Brain pericyte (primary cell): ENCODE measurements around the gene ZNF215.
"Not testable (repeated sequence)": the region's sequence is repeated elsewhere in the genome, so short reads cannot be mapped to it uniquely, and the experiment has no call there.

Experiments
- DNase-seq: peaks from one replicate; pipeline ENCODE4 v3.0.0-alpha.2; 2012; ENCODE audit warnings: low read depth, low spot score

ZNF215 gene

GRCh38 chr11:6932145-6932544, 5.9 kb downstream of the ZNF215 start:
- DNase-seq = no peak

DNA sequence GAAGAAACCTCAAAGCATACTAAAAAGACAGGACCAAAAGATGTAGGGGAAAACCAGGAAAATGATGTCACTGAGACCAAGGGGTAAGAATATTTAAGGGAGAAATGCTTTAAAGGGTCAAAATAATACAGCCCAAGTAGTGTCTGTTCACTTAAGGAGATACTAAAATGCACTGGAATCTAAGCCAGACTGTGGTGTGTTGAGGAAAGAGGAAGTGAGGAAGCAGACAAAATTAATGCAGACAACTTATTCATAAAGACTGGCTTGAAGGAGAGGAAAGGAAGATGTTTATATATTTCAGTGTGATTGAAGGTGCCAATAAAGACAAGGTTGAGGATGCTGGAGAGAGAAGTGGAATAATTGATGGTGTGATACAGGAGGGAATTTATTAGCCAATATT, 15.7 kb downstream of the ZNF215 start:
- no peak for DNase-seq

DNA sequence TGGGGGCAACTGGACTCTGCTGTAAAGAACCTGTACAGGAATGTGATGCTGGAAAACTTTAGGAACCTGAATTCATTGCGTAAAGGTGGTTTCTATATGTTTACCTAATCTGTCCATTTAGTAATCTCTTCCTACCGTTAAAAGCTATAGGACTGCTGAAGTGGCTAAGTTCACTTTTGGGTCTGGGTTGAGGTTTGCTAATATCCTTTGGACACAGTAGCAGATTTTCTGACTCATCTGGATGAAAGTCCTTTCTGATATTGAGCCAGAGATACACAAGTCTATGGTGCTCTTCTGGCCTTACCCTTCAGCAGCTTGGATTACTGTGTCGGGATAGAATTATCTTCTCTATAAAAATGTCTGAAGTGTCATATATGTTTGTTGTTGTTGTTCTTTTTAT, 16.9 kb downstream of the ZNF215 start:
- DNase-seq = no peak

- DNase-seq = not testable (repeated sequence)
Observed at GRCh38 chr11:6954248-6954647, 28.0 kb downstream of the ZNF215 start.

DNA sequence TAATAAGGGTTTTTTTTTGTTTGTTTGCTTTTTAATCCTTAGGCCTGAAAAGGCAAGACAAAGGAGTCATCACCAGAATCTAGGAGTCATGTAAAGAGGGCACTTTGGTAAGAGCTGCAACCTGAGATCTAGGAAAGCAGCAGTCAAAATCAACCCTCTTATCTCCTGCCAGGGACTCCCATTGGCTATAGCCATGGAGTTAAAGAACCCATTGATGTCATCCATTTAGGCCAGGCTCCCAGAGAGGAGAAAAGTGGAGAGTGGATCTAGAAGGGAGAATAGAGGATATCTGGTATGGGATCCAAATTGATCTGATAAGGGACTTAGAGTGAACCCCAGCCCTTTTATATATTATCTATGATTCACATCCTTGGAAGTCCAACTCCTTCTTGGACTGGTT, 35.9 kb downstream of the ZNF215 start:
- no peak for DNase-seq

DNA sequence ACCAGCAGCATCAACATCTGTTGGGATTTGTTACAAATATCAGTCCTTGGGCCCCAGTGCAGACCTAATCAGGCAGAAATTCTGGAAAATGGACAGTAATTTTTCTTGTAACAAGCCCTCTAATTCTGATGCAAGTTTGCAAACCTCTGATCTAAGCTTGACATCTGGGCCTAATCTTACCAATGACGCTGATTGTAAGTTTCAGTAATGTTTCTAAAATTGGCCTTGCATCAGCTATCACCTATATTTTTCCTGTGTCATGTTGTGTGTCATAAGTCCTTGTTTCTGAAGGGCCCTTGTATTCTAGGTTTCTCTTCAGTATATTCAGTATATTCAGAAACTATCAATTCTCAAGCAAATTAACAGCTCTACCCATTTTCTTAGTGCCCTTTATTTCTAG, 36.4 kb downstream of the ZNF215 start:
- DNase-seq = no peak

DNA sequence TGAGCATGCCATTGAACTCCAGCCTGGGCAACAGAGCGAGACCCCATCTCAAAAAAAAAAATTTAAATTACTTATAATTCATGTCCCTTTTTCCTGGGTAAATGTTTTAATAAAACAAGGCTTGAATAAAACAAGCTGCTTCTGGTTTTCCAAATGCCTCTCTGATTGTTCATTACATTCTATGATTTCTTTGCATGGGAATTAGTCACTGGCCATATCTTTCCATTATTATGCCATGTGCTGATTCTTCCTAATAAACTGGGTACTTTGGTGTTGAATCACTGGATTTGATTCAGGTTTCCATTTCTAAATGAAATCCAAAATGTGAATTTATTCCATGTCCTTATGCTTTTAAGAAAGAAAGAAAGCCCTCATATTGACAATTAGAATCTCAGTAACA, 42.6 kb downstream of the ZNF215 start:
- DNase-seq = no peak

GRCh38 chr11:6969854-6970253, 43.6 kb downstream of the ZNF215 start:
- DNase-seq = peak; percentile 40

DNA sequence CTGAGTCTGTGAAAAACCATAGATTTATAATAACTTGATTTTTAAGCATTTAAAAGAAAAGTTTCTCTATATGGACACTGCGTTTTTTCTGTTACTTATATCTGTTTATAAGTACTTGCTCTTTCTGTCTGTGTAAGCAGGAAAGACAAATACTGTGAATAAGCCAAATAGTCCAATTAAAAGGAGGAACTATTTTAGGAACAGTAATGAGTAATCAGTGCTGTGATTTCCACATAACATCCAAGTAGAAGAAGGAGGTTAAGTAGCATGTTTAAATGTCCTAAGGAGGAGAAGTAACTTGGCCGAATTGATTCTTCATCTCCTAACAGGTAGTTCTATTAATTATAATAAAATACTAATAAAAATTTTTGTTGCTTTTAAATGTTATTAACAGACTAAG, 53.1 kb downstream of the ZNF215 start:
- DNase-seq = no peak

DNA sequence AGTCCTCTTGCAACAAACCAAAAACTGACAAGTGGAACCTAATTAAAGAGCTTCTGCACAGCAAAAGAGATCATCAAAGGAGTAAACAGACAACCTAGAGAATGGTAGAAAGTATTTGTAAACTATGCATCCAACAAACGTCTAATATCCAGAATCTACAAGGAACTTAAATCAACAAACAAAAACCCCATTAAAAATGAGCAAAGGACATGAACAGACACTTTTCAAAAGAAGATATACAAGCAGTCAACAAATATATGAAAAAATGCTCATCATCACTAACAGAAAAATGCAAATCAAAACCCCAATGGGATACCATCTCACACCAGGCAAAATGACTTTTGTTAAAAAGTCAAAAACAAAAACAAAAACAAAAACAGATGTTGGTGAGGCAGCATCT, 60.3 kb downstream of the ZNF215 start:
- DNase-seq = no peak

DNA sequence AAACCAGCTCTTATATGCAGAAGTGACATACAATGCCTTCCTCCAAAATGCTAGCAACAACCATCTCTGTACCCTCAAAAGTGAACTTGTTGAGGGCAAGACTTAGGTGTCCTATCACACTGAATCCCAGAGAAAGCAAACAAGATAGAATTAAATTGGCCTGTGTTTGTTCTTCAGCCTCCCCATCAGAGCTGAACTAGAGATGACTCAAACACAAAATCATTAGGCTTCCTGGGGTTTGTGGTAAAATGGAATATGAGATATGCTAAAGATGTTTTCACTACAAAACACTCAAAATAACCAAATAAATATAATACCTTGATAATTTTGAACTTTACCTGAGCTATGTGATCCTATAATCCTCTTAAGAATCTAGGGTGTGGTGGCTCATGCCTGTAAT, 62.3 kb downstream of the ZNF215 start:
- DNase-seq = no peak

- DNase-seq = no peak
Observed at GRCh38 chr11:6991227-6991626, 65.0 kb downstream of the ZNF215 start.

GRCh38 chr11:6992026-6992425, 65.8 kb downstream of the ZNF215 start:
- no peak for DNase-seq

GRCh38 chr11:6992457-6993417, 66.5 kb downstream of the ZNF215 start:
- DNase-seq = peak; percentile 54

DNA sequence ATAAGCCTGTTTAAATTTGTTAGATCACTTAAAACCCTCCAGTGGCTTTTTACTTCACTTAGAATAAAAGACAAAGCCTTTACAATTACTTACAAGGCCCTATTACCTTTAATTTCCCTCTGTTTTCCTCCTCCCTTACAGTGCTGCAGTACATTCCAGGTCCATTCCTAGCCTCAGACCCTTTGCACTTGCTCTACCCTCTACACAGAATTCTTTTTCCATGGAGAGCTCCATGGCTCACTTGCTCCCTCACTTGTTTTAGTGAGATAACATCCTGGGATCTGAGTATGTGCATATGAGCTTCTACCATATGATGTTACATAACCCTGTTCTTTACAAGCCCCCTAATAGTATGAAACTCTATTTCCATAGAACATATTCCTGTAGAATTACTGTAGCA, 69.5 kb downstream of the ZNF215 start:
- DNase-seq = no peak

DNA sequence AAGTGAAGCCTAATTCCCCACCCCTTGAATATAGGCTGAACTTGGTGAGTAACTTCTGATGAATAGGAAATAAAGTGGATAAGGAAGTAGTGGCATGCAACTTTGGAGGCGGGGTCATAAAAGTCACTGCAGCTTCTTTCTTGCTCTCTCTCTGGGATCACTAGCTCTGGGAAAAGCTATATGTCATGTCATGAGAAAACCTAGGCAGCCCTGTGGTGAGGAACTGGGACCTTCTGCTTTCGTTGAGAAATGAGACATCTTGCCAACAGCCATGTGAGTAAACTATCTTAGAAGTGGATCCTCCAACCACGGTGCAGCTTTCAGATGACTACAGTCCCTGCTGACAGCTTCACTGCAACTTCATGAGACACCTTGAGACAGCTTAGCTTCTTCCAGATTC, 78.3 kb downstream of the ZNF215 start:
- DNase-seq = no peak
